Measurements from ENCODE around the gene CCNC. TPM values are rescaled to one million over a fixed set of nuclear protein-coding genes. Genes with fewer than 3 reads are reported as not detected.

CCNC gene, protein sequence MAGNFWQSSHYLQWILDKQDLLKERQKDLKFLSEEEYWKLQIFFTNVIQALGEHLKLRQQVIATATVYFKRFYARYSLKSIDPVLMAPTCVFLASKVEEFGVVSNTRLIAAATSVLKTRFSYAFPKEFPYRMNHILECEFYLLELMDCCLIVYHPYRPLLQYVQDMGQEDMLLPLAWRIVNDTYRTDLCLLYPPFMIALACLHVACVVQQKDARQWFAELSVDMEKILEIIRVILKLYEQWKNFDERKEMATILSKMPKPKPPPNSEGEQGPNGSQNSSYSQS
- 10 to 100 TPM; 33.9 to 42.0 (median 39.1) TPM for total RNA-seq
- 55.0 TPM for total RNA-seq (2013)
- total RNA-seq, result 47.9 to 170 (median 65.0) reads per million in 29 experiments

DNA sequence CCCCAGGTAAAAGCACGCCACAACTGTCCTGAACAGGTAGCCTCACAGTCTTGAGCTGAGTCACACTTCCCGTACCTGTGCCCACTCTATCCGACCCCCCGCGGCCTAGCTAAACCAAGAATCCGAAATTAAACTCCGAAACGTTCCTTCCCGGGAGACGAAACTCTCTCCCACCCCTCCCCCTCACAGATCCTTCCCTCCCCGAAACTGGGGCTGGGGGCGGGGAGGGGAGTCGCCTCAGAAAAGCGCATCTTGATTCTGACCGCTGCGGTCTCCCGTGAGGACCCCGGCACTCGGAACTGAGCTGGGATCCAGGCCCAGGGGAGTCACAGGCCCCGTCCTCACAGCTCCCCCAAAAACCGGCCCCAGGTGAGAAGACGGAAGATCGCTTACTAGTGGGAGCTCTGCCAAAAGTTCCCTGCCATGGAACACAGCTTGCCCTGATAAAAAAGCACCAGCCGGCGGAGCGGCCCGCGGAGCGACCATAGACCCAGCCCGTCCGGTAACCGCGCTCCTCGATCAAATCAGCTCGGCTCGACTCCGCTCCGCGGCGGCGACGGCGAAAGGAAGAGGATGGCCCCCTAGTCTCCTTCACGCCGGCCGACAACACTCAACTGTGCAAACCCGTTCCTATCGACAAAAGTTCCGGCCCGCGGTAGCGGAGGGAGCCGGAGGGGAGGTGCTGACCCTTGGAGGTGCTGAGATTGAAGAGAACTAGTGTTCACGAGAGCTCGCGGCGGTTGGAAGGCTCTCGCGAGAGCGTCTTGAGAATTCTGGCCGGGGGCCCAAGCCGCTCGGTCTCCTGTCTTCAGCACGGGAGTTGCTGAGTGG, at the start of gene CCNC:
CCNC (minus strand) TSS at position 558 of the 831 bp plus-strand sequence; CDS start at position 425, 133 bp downstream.
- peak within 1 kb of the TSS; percentile 95 to 97 for H3K27ac Mint-ChIP-seq
- peak within 1 kb of the TSS; percentile 38 for H3K27ac ChIP-seq (ENCODE audit: low read length)
- no peaks in the 10 kb centered on the region for H3K36me3 ChIP-seq (ENCODE audit: control insufficient read depth in 2 of 2, extremely low read depth in 1 of 2, insufficient read depth in 1 of 2, low read length in 1 of 2)
- DNase-seq (peak; percentile 80 to 91 (median 85)), ATAC-seq (replicated peaks in 1 of 4) (peak; percentile 94 to 98 (median 96))
- peaks cover 5 to 6% of the 10 kb centered on the region in 2 experiments for H3K4me1 ChIP-seq (ENCODE audit: control insufficient read depth in 1 of 2, extremely low read depth in 1 of 2, insufficient read depth in 2 of 2, low read length in 2 of 2)
- H3K9me3 ChIP-seq, result no peaks in the 10 kb centered on the region
- peak within 1 kb of the TSS; percentile 93 to 100 (median 100) for H3K4me3 Mint-ChIP-seq
- peaks cover 1% of the 10 kb centered on the region for H3K36me3 Mint-ChIP-seq
- no peaks in the 10 kb centered on the region for H3K27me3 Mint-ChIP-seq
- under 1% methylated on average over 51 of the region's 64 CpGs for WGBS (ENCODE audit: insufficient coverage)
- POLR2A ChIA-PET, result interaction anchor here (0.6 to 1.3 kb wide), 5 partner anchors 13 to 144 kb away, joined by 3 read pairs; no protein-coding TSS in a partner anchor
- H3K4me1 Mint-ChIP-seq, result peaks cover 33 to 45% (median 40%) of the 10 kb centered on the region in 3 donors
- CTCF ChIA-PET, result interaction anchor here (0.5 to 1.7 kb wide), 8 partner anchors 9 to 150 kb away, joined by 3 to 10 read pairs (median 4); no protein-coding TSS in a partner anchor
- H3K27me3 ChIP-seq (replicated peaks in 1 of 2; ENCODE audit: control insufficient read depth in 2 of 2, extremely low read depth in 1 of 2, insufficient read depth in 2 of 2, low read length in 1 of 2), result no peaks in the 10 kb centered on the region
- H3K4me3 ChIP-seq (ENCODE audit: control insufficient read depth in 1 of 2, extremely low read depth in 1 of 2, low read length in 1 of 2), result peak within 1 kb of the TSS; percentile 65 to 77
- no peaks in the 10 kb centered on the region for H3K9me3 Mint-ChIP-seq

DNA sequence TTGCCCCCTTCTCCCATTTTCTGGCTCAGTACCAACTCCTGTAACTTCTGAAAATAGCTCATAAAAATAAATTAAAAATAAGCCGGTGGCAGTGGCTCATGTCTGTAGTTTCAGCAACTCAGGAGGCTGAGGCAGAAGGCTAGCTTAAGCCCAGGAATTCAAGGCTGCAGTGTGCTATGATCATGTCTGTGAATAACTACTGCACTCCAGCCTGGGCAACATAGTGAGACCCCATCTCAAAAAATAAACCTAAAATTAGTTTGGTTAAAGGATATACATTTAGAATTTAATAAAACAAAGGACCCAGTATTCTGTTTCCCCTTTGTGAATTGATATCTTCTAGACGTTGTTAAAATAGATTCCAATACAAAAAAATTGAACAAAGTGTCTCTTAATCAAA, 48.7 kb upstream of the CCNC start:
- DNase-seq (no peak), ATAC-seq (replicated peaks in 1 of 4) (no peak)
- no peak overlapping the region for H3K4me3 Mint-ChIP-seq
- no peak overlapping the region for H3K27ac Mint-ChIP-seq
- CTCF ChIA-PET, result no interaction called here
- H3K27me3 Mint-ChIP-seq, result peaks cover 74 to 81% of the 10 kb centered on the region in 2 donors
- Histone ChIP-seq H3K4me1 (ENCODE audit: control insufficient read depth in 1 of 2, extremely low read depth in 1 of 2, insufficient read depth in 2 of 2, low read length in 2 of 2) (peaks cover 9 to 24% of the 10 kb centered on the region in 2 experiments), H3K4me3 (ENCODE audit: control insufficient read depth in 1 of 2, extremely low read depth in 1 of 2, low read length in 1 of 2) (no peak overlapping the region), H3K9me3 (peaks cover 5% of the 10 kb centered on the region), H3K27ac (ENCODE audit: low read length) (no peak overlapping the region), H3K36me3 (ENCODE audit: control insufficient read depth in 2 of 2, extremely low read depth in 1 of 2, insufficient read depth in 1 of 2, low read length in 1 of 2) (no peaks in the 10 kb centered on the region), H3K27me3 (replicated peaks in 1 of 2; ENCODE audit: control insufficient read depth in 2 of 2, extremely low read depth in 1 of 2, insufficient read depth in 2 of 2, low read length in 1 of 2) (peaks cover 47 to 59% of the 10 kb centered on the region in 2 experiments)
- 100% methylated on average over 1 of the region's 2 CpGs for WGBS (ENCODE audit: insufficient coverage)
- POLR2A ChIA-PET, result no interaction called here
- H3K4me1 Mint-ChIP-seq, result peaks cover 9 to 13% (median 12%) of the 10 kb centered on the region in 3 donors
- H3K9me3 Mint-ChIP-seq, result peaks cover 0 to 3% (median 0%) of the 10 kb centered on the region in 3 donors
- H3K36me3 Mint-ChIP-seq, result no peaks in the 10 kb centered on the region

DNA sequence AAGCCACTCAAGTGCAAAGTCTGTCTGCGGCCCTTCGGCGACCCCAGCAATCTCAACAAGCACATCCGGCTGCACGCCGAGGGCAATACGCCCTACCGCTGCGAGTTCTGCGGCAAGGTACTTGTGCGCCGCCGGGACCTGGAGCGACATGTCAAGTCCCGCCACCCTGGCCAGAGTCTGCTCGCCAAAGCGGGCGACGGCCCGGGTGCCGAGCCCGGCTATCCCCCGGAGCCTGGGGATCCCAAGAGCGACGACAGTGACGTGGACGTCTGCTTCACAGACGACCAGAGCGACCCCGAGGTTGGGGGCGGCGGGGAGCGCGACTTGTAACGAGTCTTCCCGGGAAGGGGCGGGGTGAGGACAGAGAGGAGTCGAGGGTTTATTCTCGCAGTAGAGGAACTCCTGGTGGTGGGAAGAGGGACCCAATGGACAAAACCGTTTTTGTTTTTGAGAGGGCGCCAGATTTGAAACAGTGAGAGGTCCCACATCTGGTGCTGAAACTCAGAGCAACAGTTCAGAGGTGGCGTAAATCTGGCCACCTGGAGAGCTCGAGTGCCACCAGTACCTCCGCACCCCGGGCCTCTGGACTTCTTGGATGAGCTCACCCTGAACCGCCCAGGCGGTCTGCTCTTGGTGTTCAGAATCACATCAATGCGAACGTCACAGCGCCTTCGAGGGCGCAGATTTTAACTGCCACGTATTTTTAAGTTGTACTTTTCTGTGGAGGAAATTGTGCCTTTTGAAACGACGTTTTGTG, 46.1 kb upstream of the CCNC start:
- CTCF ChIA-PET, result no interaction called here

DNA sequence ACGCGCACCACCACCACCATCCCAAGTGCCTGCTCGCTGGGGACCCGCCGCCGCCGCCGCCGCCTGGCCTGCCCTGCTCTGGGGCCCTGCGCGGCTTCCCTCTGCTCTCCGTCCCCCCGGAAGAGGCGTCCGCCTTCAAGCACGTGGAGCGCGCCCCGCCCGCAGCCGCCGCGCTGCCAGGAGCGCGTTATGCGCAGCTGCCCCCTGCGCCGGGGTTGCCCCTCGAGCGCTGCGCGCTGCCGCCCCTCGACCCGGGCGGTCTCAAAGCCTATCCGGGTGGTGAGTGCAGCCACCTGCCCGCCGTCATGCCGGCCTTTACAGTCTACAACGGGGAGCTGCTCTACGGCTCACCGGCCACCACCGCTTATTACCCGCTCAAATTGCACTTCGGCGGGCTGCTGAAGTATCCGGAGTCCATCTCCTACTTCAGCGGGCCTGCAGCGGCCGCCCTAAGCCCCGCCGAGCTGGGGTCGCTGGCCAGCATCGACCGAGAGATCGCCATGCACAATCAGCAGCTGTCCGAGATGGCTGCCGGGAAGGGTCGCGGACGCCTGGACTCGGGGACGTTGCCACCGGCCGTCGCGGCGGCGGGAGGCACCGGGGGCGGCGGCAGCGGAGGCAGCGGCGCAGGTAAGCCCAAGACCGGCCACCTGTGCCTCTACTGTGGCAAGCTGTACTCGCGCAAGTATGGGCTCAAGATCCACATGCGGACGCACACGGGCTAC, 45.4 kb upstream of the CCNC start:
- Histone ChIP-seq H3K36me3 (ENCODE audit: control insufficient read depth in 2 of 2, extremely low read depth in 1 of 2, insufficient read depth in 1 of 2, low read length in 1 of 2) (no peaks in the 10 kb centered on the region), H3K9me3 (peaks cover 5% of the 10 kb centered on the region), H3K27me3 (replicated peaks in 1 of 2; ENCODE audit: control insufficient read depth in 2 of 2, extremely low read depth in 1 of 2, insufficient read depth in 2 of 2, low read length in 1 of 2) (peaks cover 53 to 54% of the 10 kb centered on the region in 2 experiments), H3K4me1 (ENCODE audit: control insufficient read depth in 1 of 2, extremely low read depth in 1 of 2, insufficient read depth in 2 of 2, low read length in 2 of 2) (peaks cover 18 to 21% of the 10 kb centered on the region in 2 experiments), H3K4me3 (ENCODE audit: control insufficient read depth in 1 of 2, extremely low read depth in 1 of 2, low read length in 1 of 2) (peak overlapping the region; percentile 40 to 75), H3K27ac (ENCODE audit: low read length) (no peak overlapping the region)
- H3K4me1 Mint-ChIP-seq, result peaks cover 22 to 32% (median 26%) of the 10 kb centered on the region in 3 donors
- peak in 4 of 35 experiments; percentile 18 to 54 (median 33) for DNase-seq
- ATAC-seq (replicated peaks in 1 of 4), result peak; percentile 71 to 74 (median 74)
- H3K27ac Mint-ChIP-seq, result no peak overlapping the region
- H3K36me3 Mint-ChIP-seq, result no peaks in the 10 kb centered on the region
- peaks cover 80% of the 10 kb centered on the region in 2 donors for H3K27me3 Mint-ChIP-seq
- WGBS (ENCODE audit: insufficient coverage), result 2% methylated on average over 80 of the region's 82 CpGs
- ChIA-PET CTCF (no interaction called here), POLR2A (interaction anchor here in 1 of 2 donors (0.6 kb wide), 1 partner anchor 43 kb away, joined by 7 read pairs; no protein-coding TSS in a partner anchor)
- peak overlapping the region; percentile 54 to 74 (median 65) for H3K4me3 Mint-ChIP-seq
- peaks cover 0 to 9% (median 3%) of the 10 kb centered on the region in 3 donors for H3K9me3 Mint-ChIP-seq

More for the DNA sequence above, 46.1 kb upstream of the CCNC start:
- H3K27me3 ChIP-seq (replicated peaks in 1 of 2; ENCODE audit: control insufficient read depth in 2 of 2, extremely low read depth in 1 of 2, insufficient read depth in 2 of 2, low read length in 1 of 2), result peaks cover 48 to 51% of the 10 kb centered on the region in 2 experiments
- H3K4me3 ChIP-seq (ENCODE audit: control insufficient read depth in 1 of 2, extremely low read depth in 1 of 2, low read length in 1 of 2), result peak overlapping the region; percentile 40 to 75
- H3K27ac ChIP-seq (ENCODE audit: low read length), result no peak overlapping the region
- H3K4me3 Mint-ChIP-seq, result peak overlapping the region; percentile 54 to 74 (median 65)
- 4% methylated on average over 50 of the region's 55 CpGs for WGBS (ENCODE audit: insufficient coverage)
- H3K27ac Mint-ChIP-seq, result peak overlapping the region in 1 of 2 donors; percentile 70
- H3K4me1 ChIP-seq (ENCODE audit: control insufficient read depth in 1 of 2, extremely low read depth in 1 of 2, insufficient read depth in 2 of 2, low read length in 2 of 2), result peaks cover 18 to 24% of the 10 kb centered on the region in 2 experiments
- no peaks in the 10 kb centered on the region for H3K36me3 Mint-ChIP-seq
- peak; percentile 25 to 39 (median 31) for ATAC-seq (replicated peaks in 1 of 4)
- H3K9me3 Mint-ChIP-seq, result peaks cover 0 to 4% (median 3%) of the 10 kb centered on the region in 3 donors
- peaks cover 78 to 81% of the 10 kb centered on the region in 2 donors for H3K27me3 Mint-ChIP-seq
- POLR2A ChIA-PET, result no interaction called here
- no peaks in the 10 kb centered on the region for H3K36me3 ChIP-seq (ENCODE audit: control insufficient read depth in 2 of 2, extremely low read depth in 1 of 2, insufficient read depth in 1 of 2, low read length in 1 of 2)
- H3K4me1 Mint-ChIP-seq, result peaks cover 21 to 28% (median 21%) of the 10 kb centered on the region in 3 donors
- peaks cover 5% of the 10 kb centered on the region for H3K9me3 ChIP-seq
- peak in 1 of 35 experiments; percentile 44 for DNase-seq

GRCh38 chr6:99613409-99613704, 44.9 kb upstream of the CCNC start:
- CTCF ChIA-PET, result no interaction called here
- peaks cover 53 to 55% of the 10 kb centered on the region in 2 experiments for H3K27me3 ChIP-seq (replicated peaks in 1 of 2; ENCODE audit: control insufficient read depth in 2 of 2, extremely low read depth in 1 of 2, insufficient read depth in 2 of 2, low read length in 1 of 2)
- Mint-ChIP-seq H3K4me1 (peaks cover 22 to 33% (median 26%) of the 10 kb centered on the region in 3 donors), H3K9me3 (peaks cover 0 to 10% (median 2%) of the 10 kb centered on the region in 3 donors), H3K27ac (no peak overlapping the region), H3K36me3 (no peaks in the 10 kb centered on the region), H3K27me3 (peaks cover 81 to 82% of the 10 kb centered on the region in 2 donors), H3K4me3 (peak overlapping the region in 2 of 3 donors; percentile 65 to 74)
- peaks cover 18 to 23% of the 10 kb centered on the region in 2 experiments for H3K4me1 ChIP-seq (ENCODE audit: control insufficient read depth in 1 of 2, extremely low read depth in 1 of 2, insufficient read depth in 2 of 2, low read length in 2 of 2)
- peaks cover 5% of the 10 kb centered on the region for H3K9me3 ChIP-seq
- under 1% methylated on average over 37 of the region's 37 CpGs for WGBS (ENCODE audit: insufficient coverage)
- DNase-seq (peak in 3 of 35 experiments; percentile 12 to 56 (median 28)), ATAC-seq (replicated peaks in 1 of 4) (peak; percentile 48 to 63 (median 54))
- peak overlapping the region in 1 of 2 donors; percentile 2 for H3K4me3 ChIP-seq (ENCODE audit: control insufficient read depth in 1 of 2, extremely low read depth in 1 of 2, low read length in 1 of 2)
- H3K36me3 ChIP-seq (ENCODE audit: control insufficient read depth in 2 of 2, extremely low read depth in 1 of 2, insufficient read depth in 1 of 2, low read length in 1 of 2), result no peaks in the 10 kb centered on the region
- H3K27ac ChIP-seq (ENCODE audit: low read length), result no peak overlapping the region
- POLR2A ChIA-PET, result interaction anchor here in 1 of 2 donors (0.6 kb wide), 1 partner anchor 42 kb away, joined by 7 read pairs; no protein-coding TSS in a partner anchor

Measured in T-cell (primary cell).